ENCODE measurements around the gene DOCK10. TPM values are rescaled to one million over a fixed set of nuclear protein-coding genes. Genes with fewer than 3 reads are reported as not detected.

DOCK10 gene
- total RNA-seq, 1 donor from 2014 or later: 15.2 TPM

DNA sequence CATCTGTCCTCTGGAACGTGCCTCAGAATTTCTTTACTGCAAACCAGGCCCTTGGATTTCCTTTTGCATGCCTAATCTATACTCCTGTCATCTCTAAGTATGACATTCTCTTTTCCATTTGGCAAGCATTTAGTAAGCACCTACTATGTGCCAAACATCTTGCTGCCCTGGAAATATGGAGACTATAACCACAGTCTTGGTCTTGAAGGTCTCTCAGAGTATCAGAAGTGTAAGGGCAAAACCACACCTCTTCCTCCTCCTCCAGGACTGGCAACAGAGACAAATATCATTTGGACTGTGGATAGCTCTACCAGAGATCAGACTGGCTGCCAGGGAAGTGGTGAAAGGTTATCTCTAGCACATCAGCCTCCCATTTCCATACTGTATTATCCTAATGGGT is 11.4 kb downstream of the DOCK10 start:
- DNase-seq (ENCODE audit: extremely low spot score, unreplicated experiment): no peak
- Mint-ChIP-seq H3K36me3 (ENCODE audit: unreplicated experiment) (peaks cover 2% of the 10 kb centered on the region), H3K27ac (ENCODE audit: unreplicated experiment) (no peak overlapping the region), H3K4me3 (ENCODE audit: unreplicated experiment) (no peak overlapping the region), H3K4me1 (ENCODE audit: unreplicated experiment) (peaks cover 16% of the 10 kb centered on the region), H3K27me3 (ENCODE audit: unreplicated experiment) (no peaks in the 10 kb centered on the region), H3K9me3 (ENCODE audit: unreplicated experiment) (peaks cover 9% of the 10 kb centered on the region)
- TF ChIP-seq, protein P1, sequence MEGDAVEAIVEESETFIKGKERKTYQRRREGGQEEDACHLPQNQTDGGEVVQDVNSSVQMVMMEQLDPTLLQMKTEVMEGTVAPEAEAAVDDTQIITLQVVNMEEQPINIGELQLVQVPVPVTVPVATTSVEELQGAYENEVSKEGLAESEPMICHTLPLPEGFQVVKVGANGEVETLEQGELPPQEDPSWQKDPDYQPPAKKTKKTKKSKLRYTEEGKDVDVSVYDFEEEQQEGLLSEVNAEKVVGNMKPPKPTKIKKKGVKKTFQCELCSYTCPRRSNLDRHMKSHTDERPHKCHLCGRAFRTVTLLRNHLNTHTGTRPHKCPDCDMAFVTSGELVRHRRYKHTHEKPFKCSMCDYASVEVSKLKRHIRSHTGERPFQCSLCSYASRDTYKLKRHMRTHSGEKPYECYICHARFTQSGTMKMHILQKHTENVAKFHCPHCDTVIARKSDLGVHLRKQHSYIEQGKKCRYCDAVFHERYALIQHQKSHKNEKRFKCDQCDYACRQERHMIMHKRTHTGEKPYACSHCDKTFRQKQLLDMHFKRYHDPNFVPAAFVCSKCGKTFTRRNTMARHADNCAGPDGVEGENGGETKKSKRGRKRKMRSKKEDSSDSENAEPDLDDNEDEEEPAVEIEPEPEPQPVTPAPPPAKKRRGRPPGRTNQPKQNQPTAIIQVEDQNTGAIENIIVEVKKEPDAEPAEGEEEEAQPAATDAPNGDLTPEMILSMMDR (IDR thresholded peaks at IDR 0.05): no peak

DNA sequence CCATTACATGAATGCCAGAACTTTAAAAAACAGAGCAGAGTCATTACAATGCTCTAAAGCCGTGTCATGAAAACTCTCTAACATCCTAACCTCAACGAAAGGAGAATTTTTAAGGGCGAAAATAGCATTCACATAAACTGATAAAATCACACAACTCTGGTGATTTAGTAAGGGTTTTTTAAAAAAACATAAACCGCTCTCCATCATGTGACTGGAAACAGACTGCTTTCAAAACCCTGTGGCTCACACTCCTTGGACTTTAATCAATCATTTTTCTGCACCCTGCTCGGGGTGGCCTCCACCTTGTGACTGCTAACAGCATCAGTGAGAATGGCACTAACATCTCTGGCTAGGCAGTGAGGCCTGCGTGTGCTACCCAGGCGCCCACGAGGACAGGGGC is 12.1 kb downstream of the DOCK10 start:
- Mint-ChIP-seq H3K9me3 (ENCODE audit: unreplicated experiment) (peaks cover 9% of the 10 kb centered on the region), H3K27me3 (ENCODE audit: unreplicated experiment) (no peaks in the 10 kb centered on the region), H3K36me3 (ENCODE audit: unreplicated experiment) (peaks cover 2% of the 10 kb centered on the region), H3K27ac (ENCODE audit: unreplicated experiment) (no peak overlapping the region), H3K4me3 (ENCODE audit: unreplicated experiment) (no peak overlapping the region), H3K4me1 (ENCODE audit: unreplicated experiment) (peaks cover 19% of the 10 kb centered on the region)
- DNase-seq (ENCODE audit: extremely low spot score, unreplicated experiment): no peak
- TF ChIP-seq, protein P1 (IDR thresholded peaks at IDR 0.05): no peak

DNA sequence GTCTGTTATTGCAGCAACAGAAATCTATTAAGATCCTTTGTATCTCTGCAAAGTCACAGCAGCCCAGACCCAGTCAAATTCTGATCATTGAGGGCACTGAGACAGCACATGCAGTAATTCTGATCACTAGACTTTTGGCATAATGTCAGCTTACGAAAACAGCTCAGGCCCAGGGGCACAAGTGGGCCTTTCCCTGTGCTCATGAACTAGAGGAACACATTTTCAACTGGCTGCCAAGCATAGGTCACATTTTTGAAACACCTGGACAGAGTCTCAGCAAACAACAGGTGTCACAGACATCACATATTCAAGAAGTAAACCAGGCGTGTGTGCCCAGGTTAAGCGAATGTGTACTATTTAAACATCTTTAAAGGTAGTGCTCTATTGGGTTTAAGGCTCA is 13.7 kb downstream of the DOCK10 start:
- H3K4me1 Mint-ChIP-seq (ENCODE audit: unreplicated experiment): peaks cover 23% of the 10 kb centered on the region
- no peak for DNase-seq (ENCODE audit: extremely low spot score, unreplicated experiment)
- H3K27me3 Mint-ChIP-seq (ENCODE audit: unreplicated experiment): no peaks in the 10 kb centered on the region
- TF ChIP-seq, protein P1 (IDR thresholded peaks at IDR 0.05): no peak
- no peaks in the 10 kb centered on the region for H3K9me3 Mint-ChIP-seq (ENCODE audit: unreplicated experiment)
- peaks cover 2% of the 10 kb centered on the region for H3K36me3 Mint-ChIP-seq (ENCODE audit: unreplicated experiment)
- no peak overlapping the region for H3K4me3 Mint-ChIP-seq (ENCODE audit: unreplicated experiment)
- H3K27ac Mint-ChIP-seq (ENCODE audit: unreplicated experiment): no peak overlapping the region

DNA sequence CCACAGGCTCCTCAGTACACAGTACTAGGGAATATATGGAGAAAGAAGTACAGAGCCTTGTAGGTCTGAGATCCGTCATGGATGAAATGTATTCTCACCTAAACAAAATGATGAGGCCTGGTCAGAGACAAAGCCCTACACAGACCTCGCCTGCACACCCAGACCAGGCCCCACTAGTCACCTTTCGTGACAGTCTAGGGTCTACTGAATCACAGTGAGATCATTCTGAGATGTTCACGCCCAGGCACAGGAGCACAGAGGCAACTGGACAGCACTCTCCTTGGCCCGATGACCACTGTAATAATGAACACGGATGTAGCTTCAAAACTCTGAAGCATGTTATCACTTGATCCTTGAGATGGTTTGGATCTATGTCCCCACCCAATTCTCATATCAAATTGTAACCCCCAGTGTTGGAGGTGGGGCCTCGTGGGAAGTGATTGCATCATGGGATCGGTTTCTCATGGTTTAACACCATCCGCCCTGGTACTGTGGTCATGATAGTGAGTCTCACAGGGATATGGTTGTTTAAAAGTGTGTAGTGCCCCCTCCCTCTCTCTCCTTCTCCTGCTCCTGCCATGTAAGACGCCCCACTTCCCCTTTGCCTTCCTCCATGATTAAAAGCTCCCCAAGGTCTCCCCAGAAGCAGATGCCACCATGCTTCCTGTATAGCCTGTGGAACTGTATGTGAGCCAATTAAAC is 15.1 kb downstream of the DOCK10 start:
- no peaks in the 10 kb centered on the region for H3K27me3 Mint-ChIP-seq (ENCODE audit: unreplicated experiment)
- DNase-seq (ENCODE audit: extremely low spot score, unreplicated experiment): no peak
- H3K4me3 Mint-ChIP-seq (ENCODE audit: unreplicated experiment): no peak overlapping the region
- H3K36me3 Mint-ChIP-seq (ENCODE audit: unreplicated experiment): peaks cover 2% of the 10 kb centered on the region
- H3K9me3 Mint-ChIP-seq (ENCODE audit: unreplicated experiment): no peaks in the 10 kb centered on the region
- H3K4me1 Mint-ChIP-seq (ENCODE audit: unreplicated experiment): peaks cover 28% of the 10 kb centered on the region
- H3K27ac Mint-ChIP-seq (ENCODE audit: unreplicated experiment): peak overlapping the region; percentile 67
- TF ChIP-seq, protein P1 (IDR thresholded peaks at IDR 0.05): no peak

DNA sequence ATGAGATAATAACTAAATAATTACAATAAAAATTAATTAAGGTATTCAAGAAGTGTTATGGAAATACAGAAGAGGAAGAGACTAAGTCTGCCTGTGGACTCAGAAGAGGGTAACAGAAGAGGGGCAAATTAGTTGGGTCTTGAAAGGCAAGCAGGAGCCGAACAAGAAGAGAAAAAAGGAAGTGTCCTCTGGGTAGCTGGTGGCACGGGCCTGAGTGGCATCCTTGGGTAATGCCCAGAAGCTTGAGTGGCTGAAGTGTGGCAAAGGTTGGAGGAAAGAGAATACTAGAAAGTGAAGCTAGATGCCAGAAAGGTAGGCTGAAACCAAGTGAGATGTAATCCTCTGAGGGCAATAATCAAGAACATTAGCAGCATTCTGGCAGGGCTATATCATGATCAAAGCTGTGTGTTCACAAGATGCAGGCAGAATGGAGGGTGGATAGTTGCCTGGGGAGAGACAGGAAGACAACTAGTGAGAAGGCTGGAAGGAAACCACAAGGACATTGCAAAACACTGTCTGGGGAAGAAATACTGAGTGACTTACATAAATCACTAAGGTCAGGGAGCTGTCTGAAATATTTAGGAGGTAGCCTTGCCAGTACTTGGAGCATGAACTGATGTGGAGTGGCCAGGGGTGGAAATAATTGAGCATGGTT is 16.2 kb downstream of the DOCK10 start:
- Mint-ChIP-seq H3K27ac (ENCODE audit: unreplicated experiment) (peak overlapping the region; percentile 67), H3K4me1 (ENCODE audit: unreplicated experiment) (peaks cover 30% of the 10 kb centered on the region), H3K36me3 (ENCODE audit: unreplicated experiment) (peaks cover 2% of the 10 kb centered on the region), H3K4me3 (ENCODE audit: unreplicated experiment) (no peak overlapping the region), H3K9me3 (ENCODE audit: unreplicated experiment) (no peaks in the 10 kb centered on the region), H3K27me3 (ENCODE audit: unreplicated experiment) (no peaks in the 10 kb centered on the region)
- no peak for DNase-seq (ENCODE audit: extremely low spot score, unreplicated experiment)
- TF ChIP-seq, protein P1 (IDR thresholded peaks at IDR 0.05): no peak

Data from osteocyte (in vitro differentiated cells).